Left ventricle myocardium inferior (tissue), 1 donor: ENCODE results near the gene ZNF519. TPM values are rescaled to one million over a fixed set of nuclear protein-coding genes. Genes with fewer than 3 reads are reported as not detected.

Source experiments
- DNase-seq: peaks from one replicate; pipeline ENCODE4 v3.0.0-alpha.2; 2020
- H3K27ac ChIP-seq: fragments of 200-600 bp; replicated peaks from 2 replicates; pipeline ENCODE4 v1.8.0; 2021
- H3K27me3 ChIP-seq: fragments of 200-600 bp; 2 replicates; pipeline ENCODE4 v1.8.0; 2021; ENCODE audit warnings: low read depth
- H3K36me3 ChIP-seq: fragments of 200-600 bp; 2 replicates; pipeline ENCODE4 v1.8.0; 2021
- H3K4me1 ChIP-seq: fragments of 200-600 bp; 2 replicates; pipeline ENCODE4 v1.8.0; 2021
- H3K4me3 ChIP-seq: fragments of 200-600 bp; 2 replicates; pipeline ENCODE4 v1.8.0; 2021; ENCODE audit warnings: mild to moderate bottlenecking, moderate library complexity
- H3K9me3 ChIP-seq: fragments of 200-600 bp; replicated peaks from 2 replicates; pipeline ENCODE4 v1.8.0; 2021
- CTCF ChIP-seq: fragments of 200-600 bp; IDR thresholded peaks from 2 replicates; pipeline ENCODE4 v1.8.0; 2021; ENCODE audit warnings: antibody characterized with exemption, mild to moderate bottlenecking, borderline replicate concordance
- intact Hi-C: fragments of 100-400 bp; cut with micrococcal nuclease; formaldehyde crosslinking; loops from one replicate; pipeline ENCODE4 v1.11.0; 2022
- total RNA-seq: library from RNA; stranded (reverse); fragmentation: NEBNext Ultra II Directional; extraction: Animal tissue kit (Norgen Biotek cat#: 25700); gene quantifications from one replicate; pipeline ENCODE4 v1.2.1, GENCODE V29; 2021
- donor health status: DM: no; HTN: yes; CAD: no; lungs with severe emphysema.

Gene ZNF519
- total RNA-seq, 1 donor from 2014 or later, result 3.8 TPM

GRCh38 chr18:14104201-14104600 lies 28.0 kb downstream of the ZNF519 start:
- Histone ChIP-seq H3K27ac (no peak overlapping the region), H3K4me1 (no peaks in the 10 kb centered on the region), H3K4me3 (no peak overlapping the region), H3K36me3 (peaks cover 31% of the 10 kb centered on the region), H3K27me3 (no peaks in the 10 kb centered on the region), H3K9me3 (peaks cover 44% of the 10 kb centered on the region)
- DNase-seq, result no peak
- intact Hi-C loops, result no loop called here
- no peak for TF ChIP-seq CTCF

- Histone ChIP-seq H3K27ac (no peak overlapping the region), H3K4me3 (no peak overlapping the region), H3K4me1 (no peaks in the 10 kb centered on the region), H3K27me3 (no peaks in the 10 kb centered on the region), H3K36me3 (peaks cover 27% of the 10 kb centered on the region), H3K9me3 (peaks cover 27% of the 10 kb centered on the region)
- no peak for TF ChIP-seq CTCF
- no peak for DNase-seq
- intact Hi-C loops, result no loop called here
Observed at GRCh38 chr18:14100503-14101286, 31.5 kb downstream of the ZNF519 start.

GRCh38 chr18:14098428-14098827 lies 33.8 kb downstream of the ZNF519 start:
- Histone ChIP-seq H3K36me3 (peaks cover 16% of the 10 kb centered on the region), H3K27me3 (no peaks in the 10 kb centered on the region), H3K27ac (no peak overlapping the region), H3K4me3 (no peak overlapping the region), H3K9me3 (peaks cover 5% of the 10 kb centered on the region), H3K4me1 (no peaks in the 10 kb centered on the region)
- no peak for TF ChIP-seq CTCF
- no peak for DNase-seq
- intact Hi-C loops, result no loop called here

- peaks cover 16% of the 10 kb centered on the region for H3K36me3 ChIP-seq
- TF ChIP-seq CTCF, result no peak
Observed at GRCh38 chr18:14097761-14098160, 34.5 kb downstream of the ZNF519 start.

GRCh38 chr18:14093307-14093915 lies 38.8 kb downstream of the ZNF519 start:
- no peaks in the 10 kb centered on the region for H3K9me3 ChIP-seq
- H3K4me3 ChIP-seq, result no peak overlapping the region
- no peaks in the 10 kb centered on the region for H3K27me3 ChIP-seq
- TF ChIP-seq CTCF, result no peak
- peaks cover 16% of the 10 kb centered on the region for H3K36me3 ChIP-seq
- intact Hi-C loops, result no loop called here
- DNase-seq, result no peak
- no peak overlapping the region for H3K27ac ChIP-seq
- H3K4me1 ChIP-seq, result no peaks in the 10 kb centered on the region

More at GRCh38 chr18:14097761-14098160, 34.5 kb downstream of the ZNF519 start:
- Histone ChIP-seq H3K27me3 (no peaks in the 10 kb centered on the region), H3K4me3 (no peak overlapping the region), H3K4me1 (no peaks in the 10 kb centered on the region), H3K9me3 (no peaks in the 10 kb centered on the region), H3K27ac (no peak overlapping the region)
- intact Hi-C loops, result no loop called here
- no peak for DNase-seq
